ENCODE results near the gene RRP8.

Gene RRP8

GRCh38 chr11:6598555-6598954, 4.9 kb downstream of the RRP8 start:
- FAIRE-seq = no peak

GRCh38 chr11:6596239-6596877, 7.1 kb downstream of the RRP8 start:
- no peak for FAIRE-seq

- no peak for FAIRE-seq
Measured at GRCh38 chr11:6594142-6594768, 9.2 kb downstream of the RRP8 start.

- no peak for FAIRE-seq
Measured at GRCh38 chr11:6588018-6588417, 15.4 kb downstream of the RRP8 start.

- FAIRE-seq = no peak
Measured at GRCh38 chr11:6587360-6587953, 16.0 kb downstream of the RRP8 start.

GRCh38 chr11:6586434-6587359, 16.7 kb downstream of the RRP8 start:
- FAIRE-seq = no peak

GRCh38 chr11:6584528-6584927, 18.9 kb downstream of the RRP8 start:
- no peak for FAIRE-seq

GRCh38 chr11:6583584-6583983, 19.8 kb downstream of the RRP8 start:
- FAIRE-seq = no peak

- no peak for FAIRE-seq
Measured at GRCh38 chr11:6579681-6580080, 23.7 kb downstream of the RRP8 start.

GRCh38 chr11:6578134-6578533, 25.3 kb downstream of the RRP8 start:
- FAIRE-seq = no peak

- no peak for FAIRE-seq
Measured at GRCh38 chr11:6576471-6577373, 26.7 kb downstream of the RRP8 start.

GRCh38 chr11:6574816-6575715, 28.4 kb downstream of the RRP8 start:
- no peak for FAIRE-seq

- FAIRE-seq = no peak
Measured at GRCh38 chr11:6572215-6572614, 31.2 kb downstream of the RRP8 start.

GRCh38 chr11:6571434-6572008, 31.9 kb downstream of the RRP8 start:
- FAIRE-seq = no peak

GRCh38 chr11:6570691-6571427, 32.6 kb downstream of the RRP8 start:
- no peak for FAIRE-seq

GRCh38 chr11:6569706-6570105, 33.7 kb downstream of the RRP8 start:
- FAIRE-seq = no peak

- FAIRE-seq = peak; percentile 64
Measured at GRCh38 chr11:6568191-6568918, 35.1 kb downstream of the RRP8 start.

GRCh38 chr11:6567371-6567745, 36.1 kb downstream of the RRP8 start:
- FAIRE-seq = no peak

GRCh38 chr11:6566704-6567370, 36.6 kb downstream of the RRP8 start:
- FAIRE-seq = no peak
